ENCODE results near the gene ZFYVE9. TPM values are rescaled to one million over a fixed set of nuclear protein-coding genes. Genes with fewer than 3 reads are reported as not detected.

The ZFYVE9 gene
- total and polyA plus RNA-seq, 2 of the 13 experiments (the other 11 are each of a cell fraction or from before 2014, with no cell fraction given), result 9.2 to 19.8 TPM

DNA sequence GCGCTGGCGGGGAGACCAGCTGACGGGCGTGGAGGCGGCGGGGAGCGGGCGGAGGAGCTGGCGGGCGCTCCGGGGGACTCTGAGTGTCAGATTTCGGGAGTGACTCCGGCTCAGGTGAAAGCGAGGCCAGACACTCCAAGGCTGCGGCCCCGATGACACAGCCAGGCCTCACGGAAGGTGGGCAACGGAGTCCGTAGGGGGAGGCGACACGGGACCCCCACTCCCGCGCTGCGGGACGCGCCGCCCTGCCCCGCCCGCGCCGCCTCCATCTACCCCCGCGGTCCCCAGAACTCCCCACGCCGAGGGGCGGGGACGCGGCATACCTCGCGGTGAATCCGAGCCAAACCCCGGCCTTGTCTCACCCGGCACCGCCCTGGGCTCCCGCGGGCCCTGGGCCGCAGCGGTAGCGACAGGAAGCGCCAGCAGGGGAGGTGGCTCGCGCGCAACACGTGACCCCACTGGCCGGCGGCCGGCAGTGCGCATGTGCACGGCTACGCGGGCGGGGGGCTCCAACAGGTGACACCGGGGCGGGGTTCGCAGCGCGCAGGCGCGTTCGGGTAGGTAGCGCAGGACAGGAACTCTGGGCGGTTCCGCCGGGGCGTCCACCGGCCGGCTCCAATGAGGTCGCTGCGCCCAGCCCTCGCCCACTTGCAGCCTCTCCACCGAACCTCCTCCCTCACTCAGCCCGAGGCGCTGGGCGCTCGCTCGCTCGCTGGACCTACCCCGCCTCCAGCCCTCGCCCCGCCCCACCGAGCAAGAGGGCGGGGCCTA is 224.0 kb downstream of the ZFYVE9 start, which contains the start of gene CC2D1B (continued):
- TF ChIP-seq, protein P1, sequence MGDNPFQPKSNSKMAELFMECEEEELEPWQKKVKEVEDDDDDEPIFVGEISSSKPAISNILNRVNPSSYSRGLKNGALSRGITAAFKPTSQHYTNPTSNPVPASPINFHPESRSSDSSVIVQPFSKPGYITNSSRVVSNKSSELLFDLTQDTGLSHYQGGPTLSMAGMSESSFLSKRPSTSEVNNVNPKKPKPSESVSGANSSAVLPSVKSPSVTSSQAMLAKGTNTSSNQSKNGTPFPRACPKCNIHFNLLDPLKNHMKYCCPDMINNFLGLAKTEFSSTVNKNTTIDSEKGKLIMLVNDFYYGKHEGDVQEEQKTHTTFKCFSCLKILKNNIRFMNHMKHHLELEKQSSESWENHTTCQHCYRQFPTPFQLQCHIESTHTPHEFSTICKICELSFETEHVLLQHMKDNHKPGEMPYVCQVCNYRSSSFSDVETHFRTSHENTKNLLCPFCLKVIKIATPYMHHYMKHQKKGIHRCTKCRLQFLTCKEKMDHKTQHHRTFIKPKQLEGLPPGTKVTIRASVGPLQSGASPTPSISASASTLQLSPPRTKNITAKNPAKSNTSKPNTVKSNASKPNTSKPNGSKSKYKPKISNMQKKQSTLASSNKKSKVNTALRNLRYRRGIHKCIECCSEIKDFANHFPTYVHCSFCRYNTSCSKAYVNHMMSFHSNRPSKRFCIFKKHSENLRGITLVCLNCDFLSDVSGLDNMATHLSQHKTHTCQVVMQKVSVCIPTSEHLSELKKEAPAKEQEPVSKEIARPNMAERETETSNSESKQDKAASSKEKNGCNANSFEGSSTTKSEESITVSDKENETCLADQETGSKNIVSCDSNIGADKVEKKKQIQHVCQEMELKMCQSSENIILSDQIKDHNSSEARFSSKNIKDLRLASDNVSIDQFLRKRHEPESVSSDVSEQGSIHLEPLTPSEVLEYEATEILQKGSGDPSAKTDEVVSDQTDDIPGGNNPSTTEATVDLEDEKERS (CRISPR knock-in tag; IDR thresholded peaks at IDR 0.05), result no peak
- TF ChIP-seq IKZF4 (CRISPR knock-in tag; IDR thresholded peaks at IDR 0.05; ENCODE audit: borderline replicate concordance, low read depth, not compliant biosample characterization) (no peak), HNRNPL (IDR thresholded peaks at IDR 0.05; ENCODE audit: low read depth, low read length) (no peak), EZH2 (conservative IDR thresholded peaks at IDR 0.05; ENCODE audit: low read depth, low read length) (no peak), MXD4 (CRISPR knock-in tag; IDR thresholded peaks at IDR 0.05) (0 out of 2 replicates have a peak, but pooled peaks have one; percentile 54), ZNF558 (CRISPR knock-in tag; IDR thresholded peaks at IDR 0.05; ENCODE audit: borderline replicate concordance) (no peak), FLYWCH1 (CRISPR knock-in tag; IDR thresholded peaks at IDR 0.05) (peak; percentile 71; the same call in 1 of the 2 replicates), FOXJ3 (CRISPR knock-in tag; IDR thresholded peaks at IDR 0.05; ENCODE audit: borderline replicate concordance) (no peak), ZNF556 (CRISPR knock-in tag; IDR thresholded peaks at IDR 0.05; ENCODE audit: borderline replicate concordance) (no peak; the same call in 1 of the 2 replicates), RBFOX2 (IDR thresholded peaks at IDR 0.05; ENCODE audit: low read depth, low read length) (peak; percentile 94), ZNF598 (CRISPR knock-in tag; IDR thresholded peaks at IDR 0.05; ENCODE audit: borderline replicate concordance) (no peak; the same call in 1 of the 2 replicates), AGO1 (IDR thresholded peaks at IDR 0.05; ENCODE audit: low read depth, low read length, poor library complexity, severe bottlenecking) (no peak)
- TF ChIP-seq, protein P2, sequence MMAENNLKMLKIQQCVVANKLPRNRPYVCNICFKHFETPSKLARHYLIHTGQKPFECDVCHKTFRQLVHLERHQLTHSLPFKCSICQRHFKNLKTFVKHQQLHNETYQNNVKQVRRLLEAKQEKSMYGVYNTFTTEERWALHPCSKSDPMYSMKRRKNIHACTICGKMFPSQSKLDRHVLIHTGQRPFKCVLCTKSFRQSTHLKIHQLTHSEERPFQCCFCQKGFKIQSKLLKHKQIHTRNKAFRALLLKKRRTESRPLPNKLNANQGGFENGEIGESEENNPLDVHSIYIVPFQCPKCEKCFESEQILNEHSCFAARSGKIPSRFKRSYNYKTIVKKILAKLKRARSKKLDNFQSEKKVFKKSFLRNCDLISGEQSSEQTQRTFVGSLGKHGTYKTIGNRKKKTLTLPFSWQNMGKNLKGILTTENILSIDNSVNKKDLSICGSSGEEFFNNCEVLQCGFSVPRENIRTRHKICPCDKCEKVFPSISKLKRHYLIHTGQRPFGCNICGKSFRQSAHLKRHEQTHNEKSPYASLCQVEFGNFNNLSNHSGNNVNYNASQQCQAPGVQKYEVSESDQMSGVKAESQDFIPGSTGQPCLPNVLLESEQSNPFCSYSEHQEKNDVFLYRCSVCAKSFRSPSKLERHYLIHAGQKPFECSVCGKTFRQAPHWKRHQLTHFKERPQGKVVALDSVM (CRISPR knock-in tag; IDR thresholded peaks at IDR 0.05), result peak; percentile 85
- TF ChIP-seq, protein P3, sequence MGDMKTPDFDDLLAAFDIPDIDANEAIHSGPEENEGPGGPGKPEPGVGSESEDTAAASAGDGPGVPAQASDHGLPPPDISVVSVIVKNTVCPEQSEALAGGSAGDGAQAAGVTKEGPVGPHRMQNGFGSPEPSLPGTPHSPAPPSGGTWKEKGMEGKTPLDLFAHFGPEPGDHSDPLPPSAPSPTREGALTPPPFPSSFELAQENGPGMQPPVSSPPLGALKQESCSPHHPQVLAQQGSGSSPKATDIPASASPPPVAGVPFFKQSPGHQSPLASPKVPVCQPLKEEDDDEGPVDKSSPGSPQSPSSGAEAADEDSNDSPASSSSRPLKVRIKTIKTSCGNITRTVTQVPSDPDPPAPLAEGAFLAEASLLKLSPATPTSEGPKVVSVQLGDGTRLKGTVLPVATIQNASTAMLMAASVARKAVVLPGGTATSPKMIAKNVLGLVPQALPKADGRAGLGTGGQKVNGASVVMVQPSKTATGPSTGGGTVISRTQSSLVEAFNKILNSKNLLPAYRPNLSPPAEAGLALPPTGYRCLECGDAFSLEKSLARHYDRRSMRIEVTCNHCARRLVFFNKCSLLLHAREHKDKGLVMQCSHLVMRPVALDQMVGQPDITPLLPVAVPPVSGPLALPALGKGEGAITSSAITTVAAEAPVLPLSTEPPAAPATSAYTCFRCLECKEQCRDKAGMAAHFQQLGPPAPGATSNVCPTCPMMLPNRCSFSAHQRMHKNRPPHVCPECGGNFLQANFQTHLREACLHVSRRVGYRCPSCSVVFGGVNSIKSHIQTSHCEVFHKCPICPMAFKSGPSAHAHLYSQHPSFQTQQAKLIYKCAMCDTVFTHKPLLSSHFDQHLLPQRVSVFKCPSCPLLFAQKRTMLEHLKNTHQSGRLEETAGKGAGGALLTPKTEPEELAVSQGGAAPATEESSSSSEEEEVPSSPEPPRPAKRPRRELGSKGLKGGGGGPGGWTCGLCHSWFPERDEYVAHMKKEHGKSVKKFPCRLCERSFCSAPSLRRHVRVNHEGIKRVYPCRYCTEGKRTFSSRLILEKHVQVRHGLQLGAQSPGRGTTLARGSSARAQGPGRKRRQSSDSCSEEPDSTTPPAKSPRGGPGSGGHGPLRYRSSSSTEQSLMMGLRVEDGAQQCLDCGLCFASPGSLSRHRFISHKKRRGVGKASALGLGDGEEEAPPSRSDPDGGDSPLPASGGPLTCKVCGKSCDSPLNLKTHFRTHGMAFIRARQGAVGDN (CRISPR knock-in tag; IDR thresholded peaks at IDR 0.05), result peak; percentile 90
- TF ChIP-seq, protein P4, sequence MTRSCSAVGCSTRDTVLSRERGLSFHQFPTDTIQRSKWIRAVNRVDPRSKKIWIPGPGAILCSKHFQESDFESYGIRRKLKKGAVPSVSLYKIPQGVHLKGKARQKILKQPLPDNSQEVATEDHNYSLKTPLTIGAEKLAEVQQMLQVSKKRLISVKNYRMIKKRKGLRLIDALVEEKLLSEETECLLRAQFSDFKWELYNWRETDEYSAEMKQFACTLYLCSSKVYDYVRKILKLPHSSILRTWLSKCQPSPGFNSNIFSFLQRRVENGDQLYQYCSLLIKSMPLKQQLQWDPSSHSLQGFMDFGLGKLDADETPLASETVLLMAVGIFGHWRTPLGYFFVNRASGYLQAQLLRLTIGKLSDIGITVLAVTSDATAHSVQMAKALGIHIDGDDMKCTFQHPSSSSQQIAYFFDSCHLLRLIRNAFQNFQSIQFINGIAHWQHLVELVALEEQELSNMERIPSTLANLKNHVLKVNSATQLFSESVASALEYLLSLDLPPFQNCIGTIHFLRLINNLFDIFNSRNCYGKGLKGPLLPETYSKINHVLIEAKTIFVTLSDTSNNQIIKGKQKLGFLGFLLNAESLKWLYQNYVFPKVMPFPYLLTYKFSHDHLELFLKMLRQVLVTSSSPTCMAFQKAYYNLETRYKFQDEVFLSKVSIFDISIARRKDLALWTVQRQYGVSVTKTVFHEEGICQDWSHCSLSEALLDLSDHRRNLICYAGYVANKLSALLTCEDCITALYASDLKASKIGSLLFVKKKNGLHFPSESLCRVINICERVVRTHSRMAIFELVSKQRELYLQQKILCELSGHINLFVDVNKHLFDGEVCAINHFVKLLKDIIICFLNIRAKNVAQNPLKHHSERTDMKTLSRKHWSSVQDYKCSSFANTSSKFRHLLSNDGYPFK (CRISPR knock-in tag; IDR thresholded peaks at IDR 0.05; ENCODE audit: borderline replicate concordance), result 0 out of 2 replicates have a peak, but pooled peaks have one; percentile 22

Measured in HepG2 (cell line).